Raji (cell line): ENCODE data around the gene DENND1A.

Experiments
- POLR2A ChIP-seq: IDR thresholded peaks from 2 replicates; pipeline ENCODE4 v1.6.1; 2011; ENCODE audit warnings: low read depth, low read length, control low read depth; ENCODE audit not compliant: insufficient read depth

Gene DENND1A

DNA sequence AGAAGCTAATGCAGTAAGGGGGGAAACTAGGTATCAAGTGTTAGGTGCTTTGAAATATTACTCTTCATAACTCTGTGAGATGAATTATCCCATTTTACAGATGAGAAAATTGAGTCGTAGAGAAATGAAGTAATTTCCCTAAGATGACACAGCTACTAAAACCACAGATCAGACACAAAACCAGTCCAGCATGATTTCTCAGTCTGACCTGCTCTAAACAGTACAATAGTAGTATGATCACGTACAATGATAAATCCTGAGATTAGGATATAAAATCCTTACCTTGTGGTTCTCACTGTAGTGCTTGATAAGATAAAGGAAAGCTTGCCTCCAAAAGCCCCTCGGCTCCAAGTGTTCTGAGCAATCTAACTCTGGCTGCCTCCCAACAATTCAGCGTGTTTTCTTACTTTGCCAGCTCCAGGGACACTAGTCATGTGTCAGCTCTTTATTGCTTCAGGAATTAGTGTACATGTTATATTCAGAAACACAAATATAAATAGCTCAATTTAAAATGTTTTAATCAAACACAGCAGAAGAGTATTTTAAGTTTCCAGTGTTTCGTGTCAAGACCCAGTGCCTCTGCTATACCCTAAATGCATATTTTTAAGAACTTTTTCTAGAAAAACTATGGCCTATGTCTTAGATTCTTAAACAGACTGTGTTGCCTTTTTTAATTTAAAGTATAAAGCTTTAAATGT lies 243.6 kb downstream of the DENND1A start:
- no peak for TF ChIP-seq POLR2A

DNA sequence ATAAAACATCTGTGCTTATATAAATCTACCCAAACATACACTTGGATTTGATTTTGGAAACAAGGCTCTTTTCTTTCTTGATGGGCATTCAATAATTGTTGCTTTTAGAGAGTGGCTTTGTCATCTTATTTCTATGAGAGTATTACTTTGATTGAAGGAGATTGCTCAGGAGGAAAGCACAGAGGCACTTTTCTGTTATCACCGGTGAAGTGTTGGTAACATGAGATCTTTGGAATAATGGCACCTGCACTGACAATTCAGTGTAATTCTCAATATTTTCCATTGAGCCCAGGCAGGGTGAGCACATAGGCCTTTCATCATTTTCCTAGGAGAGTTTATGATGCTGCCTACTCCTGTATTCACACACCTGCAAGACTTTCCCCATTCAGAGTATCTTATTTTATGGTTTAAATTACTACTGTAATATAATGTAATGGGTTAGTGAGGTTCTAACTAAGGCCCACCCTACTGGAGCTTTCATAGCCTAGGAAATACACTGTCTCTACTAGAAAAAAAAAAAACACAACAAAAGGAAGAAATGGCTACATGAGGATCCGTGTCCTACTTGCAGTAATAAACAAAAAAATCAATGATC lies 244.3 kb downstream of the DENND1A start:
- no peak for TF ChIP-seq POLR2A

DNA sequence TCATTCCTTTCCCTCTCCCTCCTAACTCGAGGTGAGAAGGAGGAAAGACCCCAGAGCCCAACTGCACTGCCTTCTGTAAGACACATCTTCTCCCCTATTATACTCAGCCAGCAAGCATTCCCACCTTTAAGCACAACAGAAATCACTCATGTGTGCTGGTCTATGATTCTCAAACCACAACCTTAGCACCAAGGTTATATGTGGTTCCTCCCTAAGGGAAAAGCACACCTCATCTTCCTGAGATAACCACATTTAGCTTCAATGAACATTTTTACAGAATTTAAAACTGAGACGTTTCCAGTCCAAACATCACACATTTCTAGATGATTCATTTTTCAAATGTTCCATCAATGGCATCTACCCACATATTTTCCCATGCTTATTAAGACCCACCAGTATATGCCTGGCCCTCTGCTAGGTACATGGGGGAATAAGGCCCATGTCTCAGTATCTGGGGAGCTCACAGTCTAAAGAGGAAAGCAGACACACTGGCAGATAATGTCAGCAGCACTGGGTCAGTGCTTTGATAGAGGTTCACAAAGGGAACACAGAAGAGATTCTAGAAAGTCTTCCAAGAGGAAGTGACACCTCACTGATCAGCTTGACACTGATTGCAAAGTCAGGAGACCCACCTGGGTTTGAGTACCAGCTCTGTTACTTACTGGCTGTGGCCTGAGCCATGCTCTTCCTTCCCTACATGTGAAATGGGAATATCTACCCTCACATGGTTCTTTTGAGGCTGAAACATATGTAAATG lies 245.4 kb downstream of the DENND1A start:
- no peak for TF ChIP-seq POLR2A

DNA sequence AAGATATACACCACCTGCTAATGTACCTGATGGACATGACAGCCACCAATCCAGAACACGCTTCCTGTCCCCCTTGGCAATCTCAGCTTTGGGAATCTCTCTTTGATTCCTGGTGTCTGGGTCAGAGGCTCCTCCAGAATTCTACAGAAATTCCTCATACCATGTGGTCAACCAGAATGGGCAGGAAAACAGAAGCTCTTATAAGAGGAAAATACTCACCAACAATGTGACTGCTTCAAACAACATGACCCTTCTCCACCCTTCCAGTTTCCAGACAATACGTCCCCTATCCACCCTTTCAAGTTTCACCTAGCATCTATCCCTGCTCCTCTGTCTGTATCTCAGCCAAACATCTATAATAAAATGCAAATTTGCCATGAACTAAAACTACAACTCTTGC lies 247.2 kb downstream of the DENND1A start:
- TF ChIP-seq POLR2A: no peak

DNA sequence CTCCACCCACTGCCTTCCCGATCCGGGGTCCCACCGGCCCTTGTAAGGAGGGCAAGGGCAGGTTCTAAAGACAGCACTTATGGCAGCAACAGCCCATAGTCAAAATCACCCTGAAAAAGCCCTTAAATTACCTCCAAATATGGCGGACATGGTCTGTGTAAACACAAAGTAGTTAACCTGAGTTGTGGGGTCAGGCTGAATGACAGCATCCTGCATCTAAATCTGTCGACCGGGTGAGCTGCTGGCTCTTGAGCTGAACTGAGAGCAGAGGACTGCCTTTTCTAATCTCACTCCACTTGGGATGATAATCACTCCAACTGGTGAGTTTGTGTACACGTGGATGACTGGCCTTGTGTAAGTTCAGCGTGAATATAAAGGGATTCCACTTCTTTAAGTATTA lies 249.6 kb downstream of the DENND1A start:
- no peak for TF ChIP-seq POLR2A

DNA sequence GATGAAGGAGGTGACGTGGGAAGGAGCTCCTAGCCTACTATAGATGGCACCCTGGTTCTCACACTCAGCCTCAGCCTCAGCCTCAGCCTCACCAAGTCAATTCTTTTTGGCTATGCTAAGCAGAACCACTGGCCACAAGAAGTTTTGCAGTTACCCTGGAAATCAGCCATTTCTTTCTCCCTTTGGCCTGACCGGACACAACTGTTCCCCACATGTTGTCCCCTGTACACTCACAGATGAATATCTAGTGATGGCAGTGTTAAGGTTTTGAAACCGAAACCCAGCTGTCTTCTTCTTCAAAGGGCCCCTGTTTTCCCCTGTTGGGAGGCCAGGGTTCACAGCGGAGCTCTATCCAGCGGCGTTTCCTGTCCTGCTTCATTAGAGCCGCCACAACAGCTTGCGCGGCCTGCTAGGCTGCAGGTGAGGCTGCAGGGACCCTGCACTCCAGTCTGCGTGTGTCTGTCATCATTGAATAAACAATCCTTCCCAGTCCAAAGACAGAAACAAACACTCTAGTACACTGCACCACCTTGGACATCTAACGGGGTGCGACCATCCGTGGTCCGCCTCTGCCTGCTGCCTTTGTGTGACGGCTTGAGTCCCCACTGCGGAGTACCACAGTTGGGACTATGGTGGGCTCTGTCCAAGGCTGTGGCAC lies 250.5 kb downstream of the DENND1A start:
- TF ChIP-seq POLR2A: no peak

DNA sequence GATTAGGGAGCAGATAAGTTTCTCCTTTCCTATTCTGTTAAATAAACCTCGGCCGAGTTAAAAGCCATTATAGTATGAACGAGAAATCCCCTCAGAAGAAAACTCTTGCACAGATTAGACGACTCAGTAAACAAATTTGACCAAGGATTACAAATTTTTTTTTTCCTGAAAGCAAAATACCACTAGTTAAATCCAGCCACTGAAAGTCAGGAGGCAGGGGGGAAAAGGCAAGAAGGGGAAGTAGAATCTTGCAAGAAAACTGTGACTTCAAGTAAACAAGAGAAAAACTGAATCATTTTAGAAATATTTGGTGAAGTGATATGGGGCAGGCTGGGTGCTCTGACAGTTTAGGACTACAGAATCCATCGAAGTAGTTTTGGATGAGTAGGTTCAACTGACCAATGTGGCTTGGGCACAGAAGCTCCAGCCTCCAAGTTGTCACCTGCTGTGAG lies 251.0 kb downstream of the DENND1A start:
- TF ChIP-seq POLR2A: no peak

DNA sequence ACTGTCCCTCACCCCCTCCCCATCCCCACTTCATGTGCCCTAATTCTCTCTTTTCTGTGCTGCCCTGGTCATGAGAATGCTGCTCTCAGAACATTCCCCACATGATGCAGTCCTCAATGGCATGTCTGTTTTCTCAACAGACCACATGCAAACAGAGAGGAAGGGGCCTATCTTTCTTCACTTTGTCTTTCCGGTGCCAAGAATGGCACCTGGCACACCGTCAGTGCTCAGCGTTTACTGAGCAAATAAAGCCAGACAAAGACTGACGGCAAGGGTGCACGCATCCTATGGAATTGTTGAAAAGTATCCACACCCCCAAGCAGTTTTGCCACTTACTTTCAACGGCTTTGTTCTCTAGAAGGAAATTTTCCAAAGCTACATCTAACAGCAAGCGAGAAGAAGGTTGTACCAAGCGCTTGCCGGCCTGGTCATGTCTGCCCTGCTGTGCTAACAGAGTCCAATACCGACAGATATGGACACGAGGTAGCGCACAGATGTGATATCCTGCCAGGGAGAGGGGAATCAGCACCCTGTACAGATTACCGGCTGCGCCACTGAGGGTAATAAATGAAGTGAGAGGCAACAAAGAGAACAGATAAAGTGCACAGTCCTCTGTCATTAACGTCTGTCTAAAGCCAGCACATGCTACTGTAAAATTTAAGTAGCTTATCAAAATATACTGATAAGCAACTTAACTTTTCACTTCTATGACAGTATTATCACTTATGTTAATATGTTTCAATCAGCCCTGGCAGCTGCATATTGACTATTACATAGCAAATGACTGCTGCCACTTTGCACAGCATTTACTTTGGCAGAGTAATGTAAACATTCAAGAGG lies 251.7 kb downstream of the DENND1A start:
- no peak for TF ChIP-seq POLR2A

DNA sequence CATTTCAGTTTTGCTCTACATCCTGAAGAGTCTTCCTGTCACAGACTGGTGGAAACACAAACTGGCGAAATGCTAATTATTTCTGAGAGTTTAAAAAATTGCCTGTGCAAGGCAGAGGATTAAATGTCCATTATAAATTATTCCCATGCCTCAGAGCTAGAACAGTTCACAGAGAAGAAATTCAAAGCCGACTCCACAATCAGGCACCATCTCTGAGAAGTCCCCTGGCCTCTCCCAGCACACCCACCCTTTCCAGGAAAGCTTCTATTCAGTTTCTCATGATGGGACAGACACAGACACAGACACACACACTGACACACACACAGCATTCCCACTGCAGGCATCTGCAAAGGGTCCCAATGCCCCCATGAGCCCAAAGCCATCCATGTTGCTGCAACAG lies 253.1 kb downstream of the DENND1A start:
- TF ChIP-seq POLR2A: no peak

DNA sequence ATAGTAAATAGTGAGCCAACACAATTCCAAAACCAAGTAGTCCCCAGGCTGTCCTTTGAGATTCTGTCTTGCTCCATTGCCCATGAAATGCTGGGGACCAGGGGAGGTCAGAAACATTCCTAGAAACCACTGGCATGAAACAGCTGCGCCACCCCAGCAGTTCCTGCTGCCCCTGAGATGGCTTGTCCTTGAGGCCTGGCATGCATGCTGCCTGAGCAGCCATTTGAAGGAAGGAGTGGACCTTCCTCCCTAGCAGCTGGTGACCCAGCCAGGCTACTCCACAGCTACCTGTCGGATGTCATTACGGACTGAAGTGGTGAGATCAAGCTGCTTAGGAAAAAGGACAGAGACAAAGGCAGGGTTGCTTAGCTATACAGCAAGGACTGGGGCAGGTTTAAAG lies 260.6 kb downstream of the DENND1A start:
- TF ChIP-seq POLR2A: no peak

DNA sequence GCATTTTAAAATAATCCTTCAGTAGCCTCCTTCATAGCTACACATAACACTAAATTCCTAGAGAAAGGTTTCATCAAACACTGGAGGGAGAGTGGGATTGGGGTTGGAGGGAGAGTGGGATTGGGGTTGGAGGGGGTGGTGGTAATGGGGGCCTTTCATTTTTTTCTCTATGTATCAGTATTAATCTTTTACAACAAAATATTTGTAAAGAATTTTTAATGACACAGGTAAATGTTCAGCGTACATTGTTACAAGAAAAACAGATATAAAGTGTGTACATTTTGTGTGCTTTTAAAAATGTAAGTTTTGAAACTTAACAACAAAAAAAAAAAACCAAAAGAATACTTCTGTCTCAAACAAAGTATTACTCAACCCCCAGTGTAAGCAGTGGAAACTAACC lies 266.4 kb downstream of the DENND1A start:
- no peak for TF ChIP-seq POLR2A

DNA sequence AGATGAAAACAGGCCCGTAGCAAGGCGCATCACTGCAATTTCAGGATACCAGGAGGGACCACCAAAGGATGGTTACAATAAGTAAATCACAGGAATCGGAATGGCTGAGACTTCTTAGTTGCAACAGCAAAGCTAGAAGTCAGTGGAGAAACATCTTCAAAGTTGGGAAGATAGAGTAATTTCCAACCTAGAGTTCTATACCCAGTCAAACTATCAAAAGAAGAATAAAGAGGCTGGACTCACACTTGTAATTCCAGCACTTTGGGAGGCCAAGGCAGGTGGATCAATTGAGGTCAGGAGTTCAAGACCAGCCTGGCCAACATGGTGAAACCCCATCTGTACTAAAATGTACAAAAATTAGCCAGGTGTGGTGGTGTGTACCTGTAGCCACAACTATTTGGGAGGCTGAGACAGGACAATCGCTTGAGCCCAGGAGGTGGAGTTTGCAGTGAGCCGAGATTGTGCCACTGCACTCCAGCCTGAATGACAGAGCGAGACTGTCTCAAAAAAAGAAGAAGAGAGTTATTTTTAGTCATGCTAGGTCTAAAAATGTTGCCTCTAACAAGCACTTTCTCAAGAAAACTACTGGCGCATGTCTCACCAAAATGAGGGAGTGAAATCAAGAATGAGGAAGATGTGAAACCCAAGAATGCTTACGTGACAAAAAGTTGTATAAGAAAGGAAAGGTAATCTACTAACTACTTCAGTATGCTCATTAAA lies 267.7 kb downstream of the DENND1A start:
- TF ChIP-seq POLR2A: no peak

DNA sequence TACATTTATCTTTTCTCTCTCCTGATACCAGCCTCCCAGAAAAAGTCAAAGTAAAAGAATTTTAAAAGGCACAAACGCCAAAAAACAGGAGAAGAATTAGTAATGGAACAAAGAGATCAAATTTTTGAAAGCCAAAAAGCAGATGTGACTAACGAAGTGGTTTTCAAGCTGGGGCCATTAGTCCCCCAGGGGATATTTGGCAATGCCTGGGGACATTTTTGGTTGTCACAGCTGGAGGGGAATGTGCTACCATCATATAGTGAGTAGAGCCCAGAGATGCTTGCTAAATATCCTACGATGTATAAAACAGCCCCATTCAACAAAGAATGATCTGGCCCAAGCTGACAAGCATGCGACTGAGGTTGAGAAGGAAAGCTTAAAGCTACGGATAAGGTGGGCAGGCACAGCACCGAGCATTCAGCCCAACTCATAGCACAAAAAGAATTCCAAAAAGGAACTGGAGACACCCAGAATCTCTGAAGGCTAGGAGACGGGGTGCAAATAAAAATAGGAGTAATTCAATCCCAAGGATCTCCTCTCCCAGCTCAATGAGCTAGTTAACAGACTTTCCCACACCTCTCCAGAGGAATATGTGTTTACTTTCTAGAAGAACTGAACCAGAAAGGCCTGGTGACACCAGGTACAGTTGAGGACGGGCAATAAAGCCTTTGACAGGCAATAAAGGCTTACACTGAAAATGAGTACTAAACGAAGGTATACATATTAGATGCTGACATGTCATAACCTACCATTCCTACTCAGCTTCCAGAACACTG lies 269.0 kb downstream of the DENND1A start:
- TF ChIP-seq POLR2A: no peak

DNA sequence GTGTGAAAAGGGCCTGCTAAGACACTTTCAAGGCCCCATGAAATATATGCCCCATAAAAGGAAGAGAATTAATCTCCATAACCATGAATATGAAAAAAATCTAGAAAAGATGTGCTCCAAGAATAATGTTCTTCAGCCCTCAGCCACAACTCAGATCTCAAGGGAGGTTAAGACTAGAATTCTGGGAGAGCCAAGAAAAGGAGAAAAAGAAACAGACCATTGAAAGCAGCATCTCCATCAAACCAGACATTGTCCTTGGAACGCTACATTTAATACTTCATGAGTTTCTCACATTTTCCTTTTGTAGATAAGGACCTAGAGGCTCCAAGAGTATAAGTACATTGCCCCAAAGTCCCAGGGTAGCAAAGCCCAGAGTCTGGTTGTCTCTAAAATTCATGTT lies 270.6 kb downstream of the DENND1A start:
- no peak for TF ChIP-seq POLR2A

DNA sequence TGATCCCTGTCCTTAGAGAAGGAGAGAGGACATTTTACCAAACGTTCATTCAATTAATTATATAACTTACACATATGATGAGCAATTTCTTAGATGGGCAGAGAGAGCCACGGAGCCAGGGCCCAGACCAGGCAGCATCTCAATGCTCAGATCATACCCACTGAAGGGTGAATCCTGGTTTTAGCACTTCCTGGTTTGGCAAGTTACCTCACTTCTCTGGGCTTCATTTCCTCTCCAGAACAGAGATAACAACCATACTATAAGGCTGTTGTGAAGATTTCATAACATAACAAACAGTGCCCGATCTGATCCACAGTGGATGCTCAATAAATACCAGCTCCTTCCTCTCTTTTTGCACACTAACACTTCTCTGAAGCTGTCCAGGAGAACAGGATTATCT lies 271.1 kb downstream of the DENND1A start:
- no peak for TF ChIP-seq POLR2A
